CD14-positive monocyte (primary cell): ENCODE results near the gene PDILT. TPM values are rescaled to one million over a fixed set of nuclear protein-coding genes. Genes with fewer than 3 reads are reported as not detected.

Source experiments
- DNase-seq, 3 donors: peaks; one replicate each; pipeline ENCODE4 v3.0.0-alpha.2; 2011 to 2022
- H2AFZ ChIP-seq: 2 replicates; pipeline ENCODE4 v1.6.0; 2012; ENCODE audit warnings: mild to moderate bottlenecking, low read depth, low read length, inconsistent platforms; ENCODE audit not compliant: insufficient read depth, poor library complexity, severe bottlenecking
- H3K27ac ChIP-seq, 2 donors: 1 replicate in 1 of 2; 2 replicates in 1 of 2; pipeline ENCODE4 v1.5.1; 2012 to 2013; ENCODE audit warnings: low read length in 2 of 2, control low read depth in 1 of 2, inconsistent platforms in 1 of 2, low read depth in 1 of 2, mild to moderate bottlenecking in 1 of 2
- H3K27me3 ChIP-seq, 2 donors: one replicate each; pipeline versions ENCODE4 v1.6.0 to v1.6.1; 2011 to 2013; ENCODE audit warnings: low read length in 2 of 2; ENCODE audit not compliant: control insufficient read depth in 2 of 2, insufficient read depth in 2 of 2
- H3K36me3 ChIP-seq, 2 donors: replicated peaks in 1 of 2; 1 replicate in 1 of 2; 2 replicates in 1 of 2; pipeline versions ENCODE4 v1.5.1 to v1.6.1; 2012 to 2013; ENCODE audit warnings: low read length in 2 of 2, control low read depth in 1 of 2, inconsistent platforms in 1 of 2, mild to moderate bottlenecking in 1 of 2; ENCODE audit not compliant: insufficient read depth in 2 of 2, control insufficient read depth in 1 of 2
- H3K4me1 ChIP-seq, 2 donors: 1 replicate in 1 of 2; 2 replicates in 1 of 2; pipeline versions ENCODE4 v1.5.1 to v1.6.1; 2012 to 2013; ENCODE audit warnings: low read length in 2 of 2, control low read depth in 1 of 2, inconsistent platforms in 1 of 2, mild to moderate bottlenecking in 1 of 2, moderate library complexity in 1 of 2; ENCODE audit not compliant: insufficient read depth in 2 of 2, control insufficient read depth in 1 of 2
- H3K4me2 ChIP-seq: replicated peaks from 2 replicates; pipeline ENCODE3; 2012; ENCODE audit warnings: low read length, moderate library complexity, mild to moderate bottlenecking; ENCODE audit not compliant: poor library complexity, severe bottlenecking; ENCODE audit errors: extremely low read depth
- H3K4me3 ChIP-seq, 3 experiments: fragments of 200-600 bp in 1 of 3; sonication (generic) in 1 of 3; replicated peaks in 1 of 3; 1 replicate in 2 of 3; 2 replicates in 1 of 3; pipeline ENCODE4 v1.5.1; 2011 to 2013; ENCODE audit warnings: low read length in 3 of 3, mild to moderate bottlenecking in 3 of 3, control low read depth in 2 of 3, low read depth in 2 of 3, inconsistent platforms in 1 of 3, moderate library complexity in 1 of 3
- H3K79me2 ChIP-seq: 2 replicates; pipeline ENCODE4 v1.6.0; 2012; ENCODE audit warnings: mild to moderate bottlenecking, control low read depth, inconsistent platforms, low read length, moderate library complexity; ENCODE audit not compliant: insufficient read depth
- H3K9ac ChIP-seq: 2 replicates; pipeline ENCODE4 v1.6.0; 2017; ENCODE audit warnings: low read length, mild to moderate bottlenecking; ENCODE audit not compliant: insufficient read depth, poor library complexity, severe bottlenecking
- H3K9me3 ChIP-seq, 2 donors: replicated peaks in 1 of 2; 1 replicate in 1 of 2; 2 replicates in 1 of 2; pipeline versions ENCODE4 v1.5.1 to v1.6.1; 2012 to 2013; ENCODE audit warnings: low read length in 2 of 2, control low read depth in 1 of 2; ENCODE audit not compliant: control insufficient read depth in 1 of 2, insufficient read depth in 1 of 2
- H4K20me1 ChIP-seq: 2 replicates; pipeline ENCODE4 v1.6.0; 2012; ENCODE audit warnings: mild to moderate bottlenecking, low read length, control low read depth, moderate library complexity; ENCODE audit not compliant: insufficient read depth
- H3K27ac Mint-ChIP-seq, 7 donors: one replicate each; pipeline ENCODE4 v1.8.0; 2020; ENCODE audit warnings: mild to moderate bottlenecking in 7 of 7, mixed read lengths in 7 of 7, moderate library complexity in 6 of 7, inconsistent platforms in 2 of 7
- H3K27me3 Mint-ChIP-seq, 3 donors: one replicate each; pipeline ENCODE4 v1.8.0; 2021 to 2022; ENCODE audit warnings: low read depth in 3 of 3, mild to moderate bottlenecking in 3 of 3, mixed read lengths in 3 of 3, moderate library complexity in 3 of 3, inconsistent platforms in 1 of 3
- H3K36me3 Mint-ChIP-seq, 2 donors: one replicate each; pipeline ENCODE4 v1.8.0; 2020; ENCODE audit warnings: mixed read lengths in 2 of 2, inconsistent platforms in 1 of 2, mild to moderate bottlenecking in 1 of 2
- H3K4me1 Mint-ChIP-seq: one replicate; pipeline ENCODE4 v1.8.0; 2020; ENCODE audit warnings: mild to moderate bottlenecking, mixed read lengths
- H3K4me3 Mint-ChIP-seq, 2 donors: one replicate each; pipeline ENCODE4 v1.8.0; 2020; ENCODE audit warnings: mild to moderate bottlenecking in 2 of 2, mixed read lengths in 2 of 2, moderate library complexity in 1 of 2
- H3K9me3 Mint-ChIP-seq, 7 donors: one replicate each; pipeline ENCODE4 v1.8.0; 2020 to 2022; ENCODE audit warnings: mixed read lengths in 7 of 7, mild to moderate bottlenecking in 6 of 7, moderate library complexity in 6 of 7, inconsistent platforms in 2 of 7
- WGBS: methylation state at CpG from one replicate; pipeline ENCODE4 v1.1.5; 2013; ENCODE audit warnings: missing lambda C conversion rate; ENCODE audit not compliant: insufficient coverage; 5-methylcytosine and 5-hydroxymethylcytosine counted together
- intact Hi-C, 2 donors: fragments of 100-400 bp; cut with micrococcal nuclease; formaldehyde crosslinking; loops; one replicate each; pipeline versions ENCODE4 v1.15.0 to v1.15.1; 2023
- polyA plus RNA-seq, 3 donors: library from polyadenylated mRNA; depleted of rRNA in 1 of 3; unstranded in 2 of 3; stranded (reverse) in 1 of 3; fragments of 300-500 nt in 2 of 3; fragments of >200 nt in 1 of 3; fragmentation: Illumina TruSeq in 2 of 3; gene quantifications; 1 replicate in 2 of 3; 2 replicates in 1 of 3; pipeline ENCODE4 v1.2.3, GENCODE V29; 2012 to 2021
- TF ChIP-seq, protein P1 (sequence below): fragments of 200-600 bp; IDR thresholded peaks from one replicate; pipeline ENCODE4 v1.8.0; 2022; ENCODE audit warnings: antibody characterized with exemption, mild to moderate bottlenecking

The PDILT gene
- polyA plus RNA-seq, 3 donors: not detected

DNA sequence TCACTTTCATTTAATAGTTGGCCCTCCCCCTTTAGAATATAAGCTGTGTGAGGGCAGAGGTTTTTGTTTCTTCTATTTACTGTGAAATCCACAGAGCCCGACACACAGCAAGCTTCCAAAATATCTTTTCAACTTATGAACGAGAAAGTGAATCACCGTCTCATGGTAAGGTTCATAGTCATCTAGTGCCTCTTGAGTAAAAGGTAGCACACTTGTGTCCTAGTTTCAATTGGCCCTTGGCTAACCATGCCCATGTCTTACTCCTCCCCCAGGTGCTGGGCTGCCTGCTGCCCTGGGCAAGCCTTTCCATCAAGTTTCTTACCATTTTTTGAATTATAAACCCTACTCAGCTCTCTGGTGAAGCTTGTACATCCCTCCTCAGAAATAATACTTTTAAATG is 64.8 kb downstream of the PDILT start:
- no peak overlapping the region for H2AFZ ChIP-seq
- Mint-ChIP-seq H3K4me1 (no peaks in the 10 kb centered on the region), H3K36me3 (no peaks in the 10 kb centered on the region), H3K9me3 (no peaks in the 10 kb centered on the region), H3K27ac (no peak overlapping the region), H3K4me3 (no peak overlapping the region), H3K27me3 (peaks cover 0 to 9% (median 8%) of the 10 kb centered on the region in 3 donors)
- no peak overlapping the region for H3K4me3 ChIP-seq
- H3K4me2 ChIP-seq: no peak overlapping the region
- H3K4me1 ChIP-seq: no peaks in the 10 kb centered on the region
- no peaks in the 10 kb centered on the region for H3K79me2 ChIP-seq
- TF ChIP-seq, protein P1, sequence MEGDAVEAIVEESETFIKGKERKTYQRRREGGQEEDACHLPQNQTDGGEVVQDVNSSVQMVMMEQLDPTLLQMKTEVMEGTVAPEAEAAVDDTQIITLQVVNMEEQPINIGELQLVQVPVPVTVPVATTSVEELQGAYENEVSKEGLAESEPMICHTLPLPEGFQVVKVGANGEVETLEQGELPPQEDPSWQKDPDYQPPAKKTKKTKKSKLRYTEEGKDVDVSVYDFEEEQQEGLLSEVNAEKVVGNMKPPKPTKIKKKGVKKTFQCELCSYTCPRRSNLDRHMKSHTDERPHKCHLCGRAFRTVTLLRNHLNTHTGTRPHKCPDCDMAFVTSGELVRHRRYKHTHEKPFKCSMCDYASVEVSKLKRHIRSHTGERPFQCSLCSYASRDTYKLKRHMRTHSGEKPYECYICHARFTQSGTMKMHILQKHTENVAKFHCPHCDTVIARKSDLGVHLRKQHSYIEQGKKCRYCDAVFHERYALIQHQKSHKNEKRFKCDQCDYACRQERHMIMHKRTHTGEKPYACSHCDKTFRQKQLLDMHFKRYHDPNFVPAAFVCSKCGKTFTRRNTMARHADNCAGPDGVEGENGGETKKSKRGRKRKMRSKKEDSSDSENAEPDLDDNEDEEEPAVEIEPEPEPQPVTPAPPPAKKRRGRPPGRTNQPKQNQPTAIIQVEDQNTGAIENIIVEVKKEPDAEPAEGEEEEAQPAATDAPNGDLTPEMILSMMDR: no peak
- no CpG with 5 or more reads among the region's 3 CpGs for WGBS
- no peak overlapping the region for H3K27ac ChIP-seq
- DNase-seq: no peak
- H3K9me3 ChIP-seq: no peaks in the 10 kb centered on the region
- no peaks in the 10 kb centered on the region for H3K36me3 ChIP-seq
- H3K9ac ChIP-seq: no peak overlapping the region
- H4K20me1 ChIP-seq: no peaks in the 10 kb centered on the region
- H3K27me3 ChIP-seq: no peaks in the 10 kb centered on the region
- intact Hi-C loops: no loop called here

DNA sequence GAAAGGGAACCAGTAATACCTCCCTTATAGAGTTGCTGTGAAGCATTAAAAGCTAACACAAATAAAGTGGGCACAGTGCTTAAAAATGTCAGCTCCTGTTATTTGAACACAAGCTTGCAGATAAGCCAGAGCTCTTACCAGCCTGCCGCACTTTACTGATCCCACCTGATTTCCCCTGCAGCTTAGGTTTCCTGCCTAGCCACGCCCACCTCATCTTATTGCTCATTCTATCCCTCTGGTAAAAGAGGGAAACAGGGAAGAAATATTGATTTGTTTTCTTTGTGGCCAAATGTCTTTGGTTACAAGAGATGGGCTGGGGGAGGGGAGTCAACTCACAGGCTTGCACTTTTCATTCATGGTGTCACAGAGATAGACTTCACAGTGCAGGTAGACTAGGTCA is 67.6 kb downstream of the PDILT start:
- Histone ChIP-seq H3K27ac (no peak overlapping the region), H3K4me2 (no peak overlapping the region), H3K4me1 (no peaks in the 10 kb centered on the region), H3K36me3 (no peaks in the 10 kb centered on the region), H3K4me3 (no peak overlapping the region), H3K9me3 (no peaks in the 10 kb centered on the region), H3K27me3 (no peaks in the 10 kb centered on the region), H3K9ac (no peak overlapping the region), H3K79me2 (no peaks in the 10 kb centered on the region), H4K20me1 (no peaks in the 10 kb centered on the region), H2AFZ (no peak overlapping the region)
- Mint-ChIP-seq H3K4me1 (no peaks in the 10 kb centered on the region), H3K27me3 (peaks cover 0 to 11% (median 8%) of the 10 kb centered on the region in 3 donors), H3K27ac (no peak overlapping the region), H3K4me3 (no peak overlapping the region), H3K9me3 (no peaks in the 10 kb centered on the region), H3K36me3 (no peaks in the 10 kb centered on the region)
- TF ChIP-seq, protein P1: no peak
- intact Hi-C loops: no loop called here
- DNase-seq: no peak
- no CpG with 5 or more reads among the region's 2 CpGs for WGBS
